ENCODE measurements around the gene ADAM19.

DNA sequence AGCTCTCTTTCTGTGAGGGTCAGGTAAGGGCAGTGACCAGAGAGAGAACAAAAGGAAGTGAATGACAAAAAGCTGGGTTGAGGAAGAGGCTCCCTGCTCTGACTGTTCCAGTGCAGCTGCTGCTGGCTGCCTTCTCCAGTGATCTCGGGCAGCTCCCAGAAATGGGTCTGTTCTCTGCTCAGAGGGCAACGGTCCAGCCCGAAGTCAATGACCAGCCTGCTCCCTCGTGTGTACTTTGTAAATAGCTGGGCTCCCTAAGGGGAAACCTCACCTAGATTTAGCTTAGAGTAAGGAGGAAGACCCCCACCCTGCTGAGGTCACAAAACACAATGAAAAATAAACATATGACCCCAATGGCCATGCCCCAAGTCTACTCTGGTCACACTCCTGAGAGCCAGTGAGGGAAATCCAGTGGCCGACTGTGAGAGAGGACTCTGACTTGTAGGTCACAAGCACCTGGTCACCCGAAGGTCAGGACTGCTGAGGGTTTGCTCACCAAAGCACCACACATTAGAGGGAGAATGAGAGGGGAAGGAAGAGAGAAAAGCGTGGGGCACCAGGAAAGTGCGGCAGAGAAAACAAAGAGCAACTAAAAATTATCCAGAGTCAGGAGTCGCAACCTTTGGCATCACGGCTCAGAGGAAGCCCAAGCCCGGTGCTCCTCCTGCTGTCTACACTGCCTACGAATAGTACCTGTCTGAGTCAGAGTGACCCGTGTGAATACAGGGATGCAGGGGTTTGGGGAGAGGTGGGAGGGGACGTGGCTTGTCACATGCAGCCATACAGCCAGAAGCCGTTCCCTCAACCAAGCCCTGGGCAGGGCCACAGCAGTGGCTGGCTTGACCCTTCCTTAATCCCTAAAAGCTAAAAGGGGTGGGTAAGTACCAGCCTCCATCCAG, 95.7 kb downstream of the ADAM19 start:
- TF ChIP-seq MEF2A (IDR thresholded peaks at IDR 0.05; ENCODE audit: borderline replicate concordance, low read depth) (no peak), FOXJ3 (CRISPR knock-in tag; IDR thresholded peaks at IDR 0.05) (no peak), POLR2AphosphoS5 (IDR thresholded peaks at IDR 0.05; ENCODE audit: low read depth, low read length) (no peak), MXI1 (IDR thresholded peaks at IDR 0.05; ENCODE audit: low read depth, low read length) (no peak)
- TF ChIP-seq, protein P1, sequence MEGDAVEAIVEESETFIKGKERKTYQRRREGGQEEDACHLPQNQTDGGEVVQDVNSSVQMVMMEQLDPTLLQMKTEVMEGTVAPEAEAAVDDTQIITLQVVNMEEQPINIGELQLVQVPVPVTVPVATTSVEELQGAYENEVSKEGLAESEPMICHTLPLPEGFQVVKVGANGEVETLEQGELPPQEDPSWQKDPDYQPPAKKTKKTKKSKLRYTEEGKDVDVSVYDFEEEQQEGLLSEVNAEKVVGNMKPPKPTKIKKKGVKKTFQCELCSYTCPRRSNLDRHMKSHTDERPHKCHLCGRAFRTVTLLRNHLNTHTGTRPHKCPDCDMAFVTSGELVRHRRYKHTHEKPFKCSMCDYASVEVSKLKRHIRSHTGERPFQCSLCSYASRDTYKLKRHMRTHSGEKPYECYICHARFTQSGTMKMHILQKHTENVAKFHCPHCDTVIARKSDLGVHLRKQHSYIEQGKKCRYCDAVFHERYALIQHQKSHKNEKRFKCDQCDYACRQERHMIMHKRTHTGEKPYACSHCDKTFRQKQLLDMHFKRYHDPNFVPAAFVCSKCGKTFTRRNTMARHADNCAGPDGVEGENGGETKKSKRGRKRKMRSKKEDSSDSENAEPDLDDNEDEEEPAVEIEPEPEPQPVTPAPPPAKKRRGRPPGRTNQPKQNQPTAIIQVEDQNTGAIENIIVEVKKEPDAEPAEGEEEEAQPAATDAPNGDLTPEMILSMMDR (IDR thresholded peaks at IDR 0.05): no peak
- TF ChIP-seq, protein P2, sequence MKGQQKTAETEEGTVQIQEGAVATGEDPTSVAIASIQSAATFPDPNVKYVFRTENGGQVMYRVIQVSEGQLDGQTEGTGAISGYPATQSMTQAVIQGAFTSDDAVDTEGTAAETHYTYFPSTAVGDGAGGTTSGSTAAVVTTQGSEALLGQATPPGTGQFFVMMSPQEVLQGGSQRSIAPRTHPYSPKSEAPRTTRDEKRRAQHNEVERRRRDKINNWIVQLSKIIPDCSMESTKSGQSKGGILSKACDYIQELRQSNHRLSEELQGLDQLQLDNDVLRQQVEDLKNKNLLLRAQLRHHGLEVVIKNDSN (IDR thresholded peaks at IDR 0.05; ENCODE audit: borderline replicate concordance, low read depth): no peak
- TF ChIP-seq, protein P3, sequence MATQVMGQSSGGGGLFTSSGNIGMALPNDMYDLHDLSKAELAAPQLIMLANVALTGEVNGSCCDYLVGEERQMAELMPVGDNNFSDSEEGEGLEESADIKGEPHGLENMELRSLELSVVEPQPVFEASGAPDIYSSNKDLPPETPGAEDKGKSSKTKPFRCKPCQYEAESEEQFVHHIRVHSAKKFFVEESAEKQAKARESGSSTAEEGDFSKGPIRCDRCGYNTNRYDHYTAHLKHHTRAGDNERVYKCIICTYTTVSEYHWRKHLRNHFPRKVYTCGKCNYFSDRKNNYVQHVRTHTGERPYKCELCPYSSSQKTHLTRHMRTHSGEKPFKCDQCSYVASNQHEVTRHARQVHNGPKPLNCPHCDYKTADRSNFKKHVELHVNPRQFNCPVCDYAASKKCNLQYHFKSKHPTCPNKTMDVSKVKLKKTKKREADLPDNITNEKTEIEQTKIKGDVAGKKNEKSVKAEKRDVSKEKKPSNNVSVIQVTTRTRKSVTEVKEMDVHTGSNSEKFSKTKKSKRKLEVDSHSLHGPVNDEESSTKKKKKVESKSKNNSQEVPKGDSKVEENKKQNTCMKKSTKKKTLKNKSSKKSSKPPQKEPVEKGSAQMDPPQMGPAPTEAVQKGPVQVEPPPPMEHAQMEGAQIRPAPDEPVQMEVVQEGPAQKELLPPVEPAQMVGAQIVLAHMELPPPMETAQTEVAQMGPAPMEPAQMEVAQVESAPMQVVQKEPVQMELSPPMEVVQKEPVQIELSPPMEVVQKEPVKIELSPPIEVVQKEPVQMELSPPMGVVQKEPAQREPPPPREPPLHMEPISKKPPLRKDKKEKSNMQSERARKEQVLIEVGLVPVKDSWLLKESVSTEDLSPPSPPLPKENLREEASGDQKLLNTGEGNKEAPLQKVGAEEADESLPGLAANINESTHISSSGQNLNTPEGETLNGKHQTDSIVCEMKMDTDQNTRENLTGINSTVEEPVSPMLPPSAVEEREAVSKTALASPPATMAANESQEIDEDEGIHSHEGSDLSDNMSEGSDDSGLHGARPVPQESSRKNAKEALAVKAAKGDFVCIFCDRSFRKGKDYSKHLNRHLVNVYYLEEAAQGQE (IDR thresholded peaks at IDR 0.05; ENCODE audit: low read depth, low read length): no peak

All from SK-N-SH (cell line).